Measurements from ENCODE around the gene TMEM87B.
"Not testable (repeated sequence)": the region's sequence is repeated elsewhere in the genome, so short reads cannot be mapped to it uniquely, and the experiment has no call there.

Gene TMEM87B

GRCh38 chr2:112121682-112122254 lies 66.7 kb downstream of the TMEM87B start:
- peak; percentile 36 for DNase-seq (ENCODE audit: low read depth)

GRCh38 chr2:112129060-112129459 lies 74.0 kb downstream of the TMEM87B start:
- DNase-seq (ENCODE audit: low read depth), result no peak

- no peak for DNase-seq (ENCODE audit: low read depth)
Measured at GRCh38 chr2:112133344-112133743, 78.3 kb downstream of the TMEM87B start.

- no peak for DNase-seq (ENCODE audit: low read depth)
Measured at GRCh38 chr2:112134120-112134519, 79.1 kb downstream of the TMEM87B start.

- no peak for DNase-seq (ENCODE audit: low read depth)
Measured at GRCh38 chr2:112136096-112136495, 81.0 kb downstream of the TMEM87B start.

GRCh38 chr2:112137516-112138158 lies 82.6 kb downstream of the TMEM87B start:
- DNase-seq (ENCODE audit: low read depth), result peak; percentile 16

DNA sequence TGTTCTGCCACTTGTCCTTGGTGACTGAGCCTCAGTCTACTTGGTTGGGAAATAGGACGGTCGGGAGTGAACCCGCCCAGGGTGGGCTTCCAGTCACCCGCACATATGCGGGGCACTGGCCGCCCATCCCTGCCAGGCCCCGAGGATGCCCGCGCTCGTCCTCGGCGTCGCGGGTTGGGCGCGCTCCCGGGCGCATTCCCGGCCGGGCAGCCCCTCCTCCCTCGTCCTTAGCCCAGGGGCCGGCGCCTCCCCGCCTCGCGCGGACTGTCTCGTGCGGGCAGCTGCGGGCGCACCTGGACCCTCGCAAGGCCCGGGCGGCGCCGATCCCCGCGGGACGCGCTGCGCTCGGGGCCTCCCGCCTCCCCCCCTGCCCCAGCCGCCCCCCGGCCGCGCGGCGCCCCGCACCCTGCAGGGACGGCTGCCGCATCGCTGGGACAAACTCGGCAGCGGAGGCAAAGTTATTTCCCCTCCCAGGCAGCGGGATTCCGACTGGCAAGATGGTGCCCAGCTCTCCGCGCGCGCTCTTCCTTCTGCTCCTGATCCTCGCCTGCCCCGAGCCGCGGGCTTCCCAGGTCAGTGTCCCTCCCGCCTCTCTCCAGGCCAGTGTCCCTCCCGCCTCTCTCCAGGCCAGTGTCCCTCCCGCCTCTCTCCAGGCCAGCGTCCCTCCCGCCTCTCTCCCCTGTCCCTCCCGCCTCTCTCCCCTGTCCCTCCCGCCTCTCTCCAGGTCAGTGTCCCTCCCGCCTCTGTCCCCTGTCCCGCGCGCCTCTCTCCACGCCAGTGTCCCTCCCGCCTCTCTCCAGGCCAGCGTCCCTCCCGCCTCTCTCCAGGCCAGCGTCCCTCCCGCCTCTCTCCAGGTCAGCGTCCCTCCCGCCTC lies 83.3 kb downstream of the TMEM87B start, which contains the start of gene FBLN7:
Gene FBLN7 (plus strand): TSS at position 227 of the 874 bp plus-strand sequence. CDS start 271 bp downstream, at position 498.
- DNase-seq (ENCODE audit: low read depth), result no peak

DNA sequence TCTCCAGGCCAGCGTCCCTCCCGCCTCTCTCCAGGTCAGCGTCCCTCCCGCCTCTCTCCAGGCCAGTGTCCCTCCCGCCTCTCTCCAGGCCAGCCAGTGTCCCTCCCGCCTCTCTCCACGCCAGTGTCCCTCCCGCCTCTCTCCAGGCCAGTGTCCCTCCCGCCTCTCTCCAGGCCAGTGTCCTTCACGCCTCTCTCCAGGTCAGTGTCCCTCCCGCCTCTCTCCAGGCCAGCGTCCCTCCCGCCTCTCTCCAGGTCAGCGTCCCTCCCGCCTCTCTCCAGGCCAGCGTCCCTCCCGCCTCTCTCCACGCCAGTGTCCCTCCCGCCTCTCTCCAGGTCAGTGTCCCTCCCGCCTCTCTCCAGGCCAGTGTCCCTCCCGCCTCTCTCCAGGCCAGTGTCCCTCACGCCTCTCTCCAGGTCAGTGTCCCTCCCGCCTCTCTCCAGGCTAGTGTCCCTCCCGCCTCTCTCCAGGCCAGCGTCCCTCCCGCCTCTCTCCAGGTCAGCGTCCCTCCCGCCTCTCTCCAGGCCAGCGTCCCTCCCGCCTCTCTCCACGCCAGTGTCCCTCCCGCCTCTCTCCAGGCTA lies 84.1 kb downstream of the TMEM87B start:
- not testable (repeated sequence) for DNase-seq (ENCODE audit: low read depth)

GRCh38 chr2:112139661-112140204 lies 84.7 kb downstream of the TMEM87B start:
- not testable (repeated sequence) for DNase-seq (ENCODE audit: low read depth)

DNA sequence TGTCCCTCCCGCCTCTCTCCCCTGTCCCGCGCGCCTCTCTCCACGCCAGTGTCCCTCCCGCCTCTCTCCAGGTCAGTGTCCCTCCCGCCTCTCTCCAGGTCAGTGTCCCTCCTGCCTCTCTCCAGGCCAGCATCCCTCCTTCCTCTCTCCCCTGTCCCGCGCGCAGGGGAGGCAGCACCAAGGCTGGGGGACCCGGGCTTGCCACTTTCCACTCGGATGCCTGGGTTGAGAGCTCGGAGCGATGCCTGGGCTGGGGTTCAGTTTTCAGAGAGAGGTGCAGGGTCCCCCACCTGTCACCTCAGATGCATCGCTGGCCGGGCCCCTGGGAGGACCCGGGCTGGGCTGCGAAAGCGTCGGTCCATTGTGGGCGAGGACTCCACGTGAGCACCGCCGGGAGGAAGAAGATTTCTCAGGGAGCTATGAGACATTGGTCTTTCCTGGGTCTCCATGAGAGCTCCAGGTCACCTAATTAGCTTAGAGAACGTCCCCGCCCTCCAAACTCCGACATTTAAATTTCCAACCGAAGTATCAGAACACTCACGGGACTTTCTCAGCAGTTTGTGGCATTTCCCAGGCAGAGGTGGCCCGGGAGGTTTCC lies 85.2 kb downstream of the TMEM87B start:
- DNase-seq (ENCODE audit: low read depth), result no peak

GRCh38 chr2:112140899-112141625 lies 86.0 kb downstream of the TMEM87B start:
- no peak for DNase-seq (ENCODE audit: low read depth)

DNA sequence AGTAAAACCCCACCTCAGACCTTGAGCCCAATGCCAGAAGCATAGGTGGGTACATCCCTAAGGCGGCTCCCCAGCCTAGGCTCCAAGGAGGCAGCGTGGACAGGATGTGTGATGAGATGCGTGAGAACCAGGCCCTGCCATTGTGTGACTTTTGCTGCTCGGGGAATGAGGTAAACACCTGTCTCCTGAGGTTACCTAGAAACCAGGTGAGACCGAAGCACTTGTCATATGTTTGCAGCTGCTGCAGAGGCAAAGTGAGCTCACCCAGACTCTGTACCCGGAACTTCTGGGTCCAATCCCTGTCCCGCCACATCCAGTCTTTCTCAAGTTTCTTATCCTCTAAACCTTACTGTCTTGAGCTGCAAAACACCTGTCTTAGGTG lies 86.5 kb downstream of the TMEM87B start:
- no peak for DNase-seq (ENCODE audit: low read depth)

DNA sequence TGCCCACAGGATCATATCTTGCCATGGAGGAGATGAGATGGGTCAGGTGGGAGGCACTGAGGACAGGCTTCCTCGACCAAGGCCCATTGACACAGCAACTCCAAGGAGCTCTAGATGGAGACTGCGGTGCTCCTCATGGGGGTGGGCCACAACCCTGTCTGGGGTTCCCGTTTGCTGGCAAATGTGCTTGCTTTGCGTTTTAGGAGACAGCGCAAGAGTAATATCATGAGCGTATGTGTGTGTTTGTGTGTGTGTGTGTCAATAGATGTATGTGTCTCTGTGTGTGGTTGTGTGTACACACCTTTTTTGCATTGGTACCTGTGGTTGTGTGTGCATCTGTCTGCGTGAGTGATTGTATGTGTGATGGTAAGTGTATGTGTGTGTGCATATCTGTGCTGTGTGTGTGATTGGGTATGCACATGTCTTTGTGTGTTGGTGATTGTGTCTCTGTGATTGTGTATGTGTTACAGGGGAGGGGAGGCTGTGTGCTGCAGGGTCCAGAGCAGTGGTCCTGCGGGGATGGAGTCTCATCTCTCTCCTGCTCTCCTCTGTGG lies 87.5 kb downstream of the TMEM87B start:
- no peak for DNase-seq (ENCODE audit: low read depth)

DNA sequence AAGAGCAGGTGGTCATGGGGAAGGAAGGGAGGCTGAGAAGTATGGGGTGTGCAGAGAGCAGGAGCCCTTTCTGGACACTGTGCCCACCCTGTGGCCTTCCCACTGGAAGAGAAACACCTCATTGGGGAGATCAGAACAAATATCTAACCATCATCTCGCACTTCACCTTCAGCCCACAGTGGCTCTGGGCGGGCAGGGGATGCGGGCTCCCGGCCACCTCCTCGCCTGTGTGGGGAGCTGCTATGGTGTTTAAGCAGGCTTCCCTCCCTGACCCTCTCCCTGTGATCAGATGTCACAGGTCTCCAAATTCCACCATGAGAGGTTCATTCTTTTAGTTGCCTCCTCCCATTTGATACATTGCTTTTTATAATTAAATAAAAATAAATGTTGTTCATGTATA lies 88.1 kb downstream of the TMEM87B start:
- DNase-seq (ENCODE audit: low read depth), result no peak

GRCh38 chr2:112144966-112145365 lies 89.9 kb downstream of the TMEM87B start:
- DNase-seq (ENCODE audit: low read depth), result no peak

DNA sequence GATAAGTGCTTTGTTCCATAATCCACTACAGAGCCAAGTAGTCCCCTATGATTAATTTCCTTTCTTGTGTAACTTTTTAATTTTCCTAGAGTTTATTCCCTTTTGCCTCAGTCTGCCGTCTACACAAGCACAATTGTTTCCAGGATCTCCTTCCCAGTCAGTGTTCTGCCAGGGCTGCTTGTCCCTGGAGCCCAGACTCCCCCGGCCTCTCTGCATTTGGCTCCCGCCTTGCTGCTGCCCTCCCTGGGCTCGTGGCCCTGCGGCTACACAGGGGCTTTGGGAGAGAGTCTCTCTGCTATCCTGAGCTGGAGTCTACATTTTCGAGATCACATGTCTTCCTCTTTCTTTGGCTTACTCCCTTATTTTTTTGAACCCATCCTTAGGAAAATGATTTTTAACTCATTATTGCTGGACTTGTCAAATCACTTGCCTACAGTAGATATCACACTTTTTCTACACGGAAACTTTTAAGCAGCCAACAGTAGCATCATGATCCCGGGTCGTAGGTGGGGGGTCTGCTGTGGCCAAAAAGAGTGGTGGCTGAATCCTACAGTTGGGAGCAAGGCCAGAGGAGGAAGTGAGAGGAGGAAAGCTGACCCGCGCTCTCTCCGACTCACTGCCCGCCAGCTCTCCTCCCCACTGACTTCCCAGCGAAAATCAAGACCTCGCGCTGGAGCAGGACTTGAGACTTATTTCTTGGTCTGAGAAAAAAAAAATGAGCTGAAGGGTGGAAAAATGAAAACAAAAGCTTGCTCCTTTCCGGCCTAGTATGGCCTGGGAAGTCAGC lies 92.5 kb downstream of the TMEM87B start:
- DNase-seq (ENCODE audit: low read depth), result no peak

- DNase-seq (ENCODE audit: low read depth), result no peak
Measured at GRCh38 chr2:112148477-112148876, 93.4 kb downstream of the TMEM87B start.

GRCh38 chr2:112149194-112149593 lies 94.1 kb downstream of the TMEM87B start:
- DNase-seq (ENCODE audit: low read depth), result no peak

DNA sequence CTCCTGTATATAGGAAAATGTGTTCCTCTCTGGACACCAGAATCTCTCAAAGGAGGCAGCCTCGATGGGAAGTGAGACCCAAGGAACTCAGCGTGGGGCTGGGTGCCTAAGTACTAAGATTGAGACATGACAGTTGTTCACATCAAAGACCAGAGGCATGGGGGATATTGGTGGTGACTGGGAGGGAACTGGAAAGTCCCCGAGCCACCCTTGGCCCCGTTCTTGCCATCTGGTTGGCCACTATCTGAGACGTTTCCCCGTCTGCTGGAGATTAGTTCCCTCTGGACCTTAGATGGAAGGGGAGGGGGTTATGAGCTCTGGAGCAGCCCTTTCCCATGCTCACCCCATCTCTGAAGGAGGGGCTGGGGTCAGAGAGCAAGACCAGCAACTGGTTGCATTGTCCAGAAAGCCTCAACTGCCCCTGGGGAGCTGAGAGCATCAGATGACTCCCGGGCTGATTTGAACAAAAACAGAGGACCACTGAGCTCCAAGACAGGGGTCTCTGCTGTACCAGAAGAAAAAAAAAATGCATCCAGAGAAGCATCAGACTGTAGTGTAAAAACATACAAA lies 94.9 kb downstream of the TMEM87B start:
- DNase-seq (ENCODE audit: low read depth), result no peak

- peak; percentile 96 for DNase-seq (ENCODE audit: low read depth)
Measured at GRCh38 chr2:112150447-112150846, 95.4 kb downstream of the TMEM87B start.
